Loucy (cell line): ENCODE results near the gene CORO1C.

Experiments used
- CTCF ChIP-seq: fragments of 200-600 bp; sonication (generic); conservative IDR thresholded peaks from 2 replicates; pipeline ENCODE4 v1.5.1; 2014; ENCODE audit warnings: mild to moderate bottlenecking, antibody characterized with exemption, low read length
- EZH2phosphoT487 ChIP-seq: fragments of 200-600 bp; IDR thresholded peaks from 2 replicates; pipeline ENCODE4 v1.6.1; 2018; ENCODE audit warnings: antibody characterized with exemption, mild to moderate bottlenecking, moderate library complexity, borderline replicate concordance

- TF ChIP-seq CTCF = no peak
- TF ChIP-seq EZH2phosphoT487 = no peak
Observed at GRCh38 chr12:108770269-108770829, 39.0 kb upstream of the CORO1C start.
